Liver (tissue), 3 donors: ENCODE data around the gene LSM6.

Experiments used
- FOXA1 ChIP-seq: IDR thresholded peaks from 2 replicates; pipeline ENCODE4 v1.6.1; 2016; ENCODE audit warnings: antibody characterized with exemption
- YY1 ChIP-seq: IDR thresholded peaks from 2 replicates; pipeline ENCODE4 v1.6.1; 2016; ENCODE audit warnings: antibody characterized with exemption, mild to moderate bottlenecking
- TF ChIP-seq, protein P1 (sequence below): fragments of 150-350 bp; IDR thresholded peaks from 2 replicates; pipeline ENCODE4 v1.5.1; 2017; ENCODE audit warnings: improper control_type of control experiment, low read depth, low read length; ENCODE audit not compliant: missing input control
- TF ChIP-seq, protein P2 (sequence below): IDR thresholded peaks from 2 replicates; pipeline ENCODE4 v1.6.1; 2016; ENCODE audit warnings: antibody characterized with exemption
- donor health status: healthy.
- donor health status: healthy.

DNA sequence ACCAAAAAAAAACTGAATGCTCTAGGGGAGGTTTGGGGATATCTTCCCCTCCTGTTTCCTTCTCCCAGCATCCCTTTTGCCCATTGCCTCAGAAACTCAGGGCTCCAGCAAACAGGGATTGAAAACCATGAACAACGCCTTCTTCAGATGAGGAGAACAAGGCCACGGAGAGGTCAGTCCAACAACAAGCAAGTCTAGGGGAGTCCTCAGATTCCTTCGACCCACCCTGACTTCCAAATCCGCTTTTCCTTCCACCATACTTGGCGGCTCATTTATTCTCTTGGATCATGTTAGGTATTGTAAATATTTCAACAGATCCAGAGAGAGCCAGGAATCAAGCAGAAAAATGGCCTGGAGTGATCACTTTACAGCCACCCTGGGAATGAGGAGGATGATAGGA lies 60.7 kb downstream of the LSM6 start:
- TF ChIP-seq YY1 (no peak), FOXA1 (no peak)
- TF ChIP-seq, protein P1, sequence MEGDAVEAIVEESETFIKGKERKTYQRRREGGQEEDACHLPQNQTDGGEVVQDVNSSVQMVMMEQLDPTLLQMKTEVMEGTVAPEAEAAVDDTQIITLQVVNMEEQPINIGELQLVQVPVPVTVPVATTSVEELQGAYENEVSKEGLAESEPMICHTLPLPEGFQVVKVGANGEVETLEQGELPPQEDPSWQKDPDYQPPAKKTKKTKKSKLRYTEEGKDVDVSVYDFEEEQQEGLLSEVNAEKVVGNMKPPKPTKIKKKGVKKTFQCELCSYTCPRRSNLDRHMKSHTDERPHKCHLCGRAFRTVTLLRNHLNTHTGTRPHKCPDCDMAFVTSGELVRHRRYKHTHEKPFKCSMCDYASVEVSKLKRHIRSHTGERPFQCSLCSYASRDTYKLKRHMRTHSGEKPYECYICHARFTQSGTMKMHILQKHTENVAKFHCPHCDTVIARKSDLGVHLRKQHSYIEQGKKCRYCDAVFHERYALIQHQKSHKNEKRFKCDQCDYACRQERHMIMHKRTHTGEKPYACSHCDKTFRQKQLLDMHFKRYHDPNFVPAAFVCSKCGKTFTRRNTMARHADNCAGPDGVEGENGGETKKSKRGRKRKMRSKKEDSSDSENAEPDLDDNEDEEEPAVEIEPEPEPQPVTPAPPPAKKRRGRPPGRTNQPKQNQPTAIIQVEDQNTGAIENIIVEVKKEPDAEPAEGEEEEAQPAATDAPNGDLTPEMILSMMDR = no peak
- TF ChIP-seq, protein P2, sequence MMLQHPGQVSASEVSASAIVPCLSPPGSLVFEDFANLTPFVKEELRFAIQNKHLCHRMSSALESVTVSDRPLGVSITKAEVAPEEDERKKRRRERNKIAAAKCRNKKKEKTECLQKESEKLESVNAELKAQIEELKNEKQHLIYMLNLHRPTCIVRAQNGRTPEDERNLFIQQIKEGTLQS = no peak
